Fibroblast of peridontal ligament (primary cell): ENCODE results near the gene CATSPER1.
"Not testable (repeated sequence)": the region's sequence is repeated elsewhere in the genome, so short reads cannot be mapped to it uniquely, and the experiment has no call there.

Source experiments
- DNase-seq: peaks from one replicate; pipeline ENCODE4 v3.0.0-alpha.2; 2010; ENCODE audit errors: extremely low read depth

Gene CATSPER1

DNA sequence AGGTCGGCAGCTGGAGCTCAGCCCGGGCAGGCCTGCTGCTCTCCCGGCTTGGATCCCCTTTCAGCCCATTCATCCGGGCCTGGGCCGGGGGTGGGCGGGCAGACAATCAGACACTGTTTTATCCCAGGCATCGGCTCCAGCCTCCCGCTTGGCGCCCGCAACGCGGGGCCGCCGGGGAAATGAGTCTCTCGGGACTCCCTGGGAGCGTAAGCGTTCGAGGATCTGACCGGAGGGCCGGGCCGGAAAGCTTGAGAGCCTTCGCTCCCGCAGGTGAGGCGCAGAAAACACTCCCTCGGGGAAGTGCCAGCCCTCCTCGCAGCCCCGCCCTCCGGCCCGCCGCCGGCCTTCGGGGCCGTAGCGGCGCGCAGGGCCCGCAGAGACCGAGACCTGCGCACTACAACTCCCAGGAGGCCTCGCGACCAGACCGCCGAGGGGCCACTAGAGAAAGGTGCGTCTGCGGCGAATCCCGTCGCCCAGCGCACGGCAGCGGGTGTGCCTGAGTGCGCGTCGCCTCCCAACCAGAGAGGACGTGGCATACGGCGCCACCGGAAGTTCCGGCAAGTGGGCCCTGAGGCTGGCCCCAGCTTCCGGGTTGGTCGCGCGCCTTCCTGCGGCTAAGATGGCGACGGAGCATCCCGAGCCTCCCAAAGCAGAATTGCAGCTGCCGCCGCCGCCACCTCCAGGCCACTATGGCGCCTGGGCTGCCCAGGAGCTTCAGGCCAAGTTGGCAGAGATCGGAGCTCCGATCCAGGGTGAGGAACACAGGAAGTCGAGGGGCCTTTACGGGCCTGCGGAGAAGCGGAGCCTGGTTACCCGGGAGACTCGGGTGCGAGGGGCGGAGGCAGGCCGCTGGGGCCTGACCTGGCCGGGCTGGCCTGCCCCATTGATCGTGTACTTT is 25.7 kb upstream of the CATSPER1 start, which contains the start of gene SF3B2:
Gene SF3B2, plus strand, starts transcription at position 599 of the 898 bp plus-strand sequence. Its CDS starts 21 bp downstream, at position 620.
- DNase-seq: peak; percentile 95

- no peak for DNase-seq
Observed at GRCh38 chr11:66051371-66051765, 25.1 kb upstream of the CATSPER1 start.

DNA sequence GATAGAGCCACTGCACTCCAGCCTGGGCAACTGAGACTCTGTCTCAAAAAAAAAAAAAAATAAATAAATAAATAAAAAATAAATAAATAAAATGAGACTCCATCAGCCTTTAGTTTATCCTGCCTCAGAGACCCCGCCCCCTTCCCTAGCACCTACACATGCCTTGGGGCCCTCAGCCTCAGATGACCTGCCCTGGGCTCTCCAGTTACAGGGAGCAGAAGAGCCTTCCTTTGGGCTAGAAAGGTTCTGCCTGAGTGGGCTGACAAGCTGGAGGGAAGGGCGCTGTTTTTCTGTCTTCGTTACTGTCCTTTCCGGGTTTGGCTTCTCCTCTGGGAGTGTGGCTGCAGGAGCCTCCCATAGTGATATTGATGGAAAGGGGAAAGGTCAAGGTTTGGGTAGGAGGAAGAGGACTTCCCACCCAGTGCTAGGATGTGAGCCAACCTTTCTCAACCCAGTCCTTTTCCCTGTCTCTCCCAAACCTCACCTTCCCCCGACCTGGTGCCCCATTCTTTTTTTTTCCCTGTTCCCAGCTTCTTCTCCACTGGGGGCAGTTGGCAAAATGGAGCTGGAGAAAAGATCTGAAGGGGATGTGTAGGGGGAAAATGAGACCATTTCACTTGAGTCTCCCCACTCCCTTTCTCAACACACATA is 24.4 kb upstream of the CATSPER1 start:
- no peak for DNase-seq

- DNase-seq: no peak
Observed at GRCh38 chr11:66048547-66049323, 22.5 kb upstream of the CATSPER1 start, which contains the start of gene GAL3ST3. GAL3ST3 (minus strand) TSS chr11:66049161; CDS start chr11:66045415, 3,746 bp downstream.

GRCh38 chr11:66047541-66048365 is 21.5 kb upstream of the CATSPER1 start:
- no peak for DNase-seq

DNA sequence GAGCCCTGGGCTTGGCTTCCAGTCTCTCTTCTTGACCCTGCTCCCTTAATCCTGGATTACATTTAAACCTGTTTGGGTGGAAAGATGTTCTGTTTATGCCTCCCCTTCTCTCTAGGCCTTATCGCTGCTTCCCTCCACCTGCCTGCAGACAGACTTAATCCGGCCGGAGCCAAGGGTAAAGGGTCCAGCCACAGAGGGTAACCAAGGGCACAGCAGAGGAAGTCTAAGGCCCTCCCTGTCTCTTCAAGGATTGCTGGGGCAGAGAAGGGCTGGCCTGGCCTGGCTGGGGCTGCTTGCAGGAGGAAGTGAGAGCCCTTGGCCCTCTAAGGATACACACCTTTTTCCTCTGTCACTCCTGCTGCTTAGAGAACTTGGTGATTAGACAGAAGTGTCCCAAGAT is 20.6 kb upstream of the CATSPER1 start:
- DNase-seq: no peak

- DNase-seq: peak; percentile 69
Observed at GRCh38 chr11:66045177-66045639, 18.9 kb upstream of the CATSPER1 start.

- DNase-seq: no peak
Observed at GRCh38 chr11:66044757-66045156, 18.5 kb upstream of the CATSPER1 start.

DNA sequence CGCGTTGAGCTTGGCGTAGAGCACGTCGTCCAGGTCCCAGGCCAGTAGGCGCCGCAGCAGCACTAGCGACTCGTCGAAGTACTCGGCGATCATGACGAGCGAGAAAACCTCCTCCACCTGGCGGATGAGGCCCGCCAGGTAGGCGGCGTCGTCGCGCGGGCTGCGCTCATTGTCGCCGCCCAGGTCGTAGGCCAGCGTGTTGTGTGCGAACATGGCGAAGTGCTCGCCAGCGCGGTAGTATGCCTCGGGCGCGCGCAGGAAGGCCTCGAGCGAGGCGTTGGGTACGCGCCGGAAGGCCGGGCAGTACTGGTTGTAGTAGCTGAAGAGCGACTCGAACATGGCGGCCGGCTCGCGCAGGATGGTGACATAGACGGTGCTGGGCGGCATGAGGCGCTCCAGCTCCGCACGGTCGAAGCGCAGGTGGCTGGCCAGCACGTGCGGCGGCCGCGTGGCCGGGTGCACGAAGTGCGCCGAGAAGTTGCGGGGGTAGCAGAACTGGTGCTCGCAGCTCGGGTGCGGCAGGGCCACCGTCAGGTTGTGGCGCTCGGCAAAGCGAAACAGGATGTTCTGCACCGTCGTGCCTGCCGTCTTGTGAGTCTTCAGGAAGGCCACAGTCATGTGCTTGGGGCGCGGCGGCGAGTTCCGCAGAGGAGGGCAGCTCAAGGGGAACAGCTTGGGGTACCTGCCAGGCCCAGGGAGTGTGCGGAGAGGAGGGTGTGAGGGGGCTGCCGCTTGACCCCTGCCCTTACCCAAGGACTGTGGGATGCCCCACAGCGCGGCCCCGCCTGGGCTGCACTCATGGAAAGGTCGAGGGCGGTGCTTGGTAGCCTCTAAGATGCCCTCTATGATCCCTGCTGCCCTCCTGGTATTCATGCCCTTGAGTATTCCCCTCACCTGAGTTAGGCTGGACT is 17.0 kb upstream of the CATSPER1 start:
- no peak for DNase-seq

DNA sequence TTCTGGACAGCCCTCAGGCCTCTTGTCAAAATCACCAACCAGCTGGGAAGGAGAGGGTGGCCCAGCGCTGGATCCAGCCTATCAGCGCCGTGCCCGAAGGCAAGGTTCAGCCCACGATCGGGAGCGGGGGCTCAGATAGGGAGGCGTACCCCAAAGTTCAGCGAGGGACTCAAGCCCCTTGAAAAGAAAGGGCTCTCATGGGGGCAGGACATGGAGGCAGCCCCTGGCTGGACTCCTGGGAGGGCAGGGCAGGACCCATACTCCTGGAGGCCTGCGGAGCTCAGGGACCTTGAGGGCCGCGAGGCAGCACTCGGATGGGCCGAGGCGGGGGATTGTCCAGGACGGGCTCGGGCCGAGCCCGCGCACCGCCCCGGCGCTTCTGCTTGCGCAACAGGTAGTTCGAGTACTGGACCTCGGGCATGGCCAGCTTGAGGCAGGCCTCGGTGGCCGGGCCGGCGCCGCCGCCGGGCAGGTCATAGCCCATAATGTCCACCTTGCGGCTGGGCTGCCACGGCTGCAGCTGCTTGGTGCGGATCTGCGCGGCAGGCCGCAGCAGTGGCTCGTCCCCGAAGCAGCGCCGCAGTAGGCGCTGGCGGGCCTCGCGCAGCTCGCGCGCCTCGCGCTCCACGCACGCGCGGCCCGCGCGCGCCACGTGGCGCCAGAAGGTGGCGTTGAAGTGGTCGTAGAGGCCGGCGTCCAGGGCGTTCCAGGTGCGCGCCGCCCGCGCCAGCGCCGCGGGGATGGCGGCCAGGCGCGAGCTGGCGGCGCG is 16.1 kb upstream of the CATSPER1 start:
- DNase-seq: no peak

DNA sequence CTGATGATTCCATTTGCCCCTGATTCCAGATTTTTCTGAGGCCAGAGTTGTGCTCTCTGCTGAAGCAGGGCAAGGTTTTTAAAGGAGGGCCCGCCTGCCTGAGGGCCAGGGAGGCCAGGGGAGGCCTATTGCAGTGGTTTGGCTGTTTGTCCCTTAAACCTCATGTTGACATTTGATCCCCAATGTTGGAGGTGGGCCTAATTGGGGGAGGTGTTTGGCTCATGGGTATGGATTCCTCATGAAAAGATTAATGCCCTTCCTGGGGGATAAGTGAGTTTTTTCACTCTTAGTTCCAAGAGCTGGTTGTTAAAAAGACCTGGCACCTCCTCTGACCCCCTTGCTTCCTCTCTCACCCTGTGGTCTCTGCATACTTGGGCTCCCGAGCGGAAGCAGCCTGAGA is 13.5 kb upstream of the CATSPER1 start:
- DNase-seq: no peak

GRCh38 chr11:66037327-66037726 is 11.0 kb upstream of the CATSPER1 start:
- no peak for DNase-seq

- DNase-seq: no peak
Observed at GRCh38 chr11:66036334-66036710, 10.0 kb upstream of the CATSPER1 start.

GRCh38 chr11:66035653-66036333 is 9.5 kb upstream of the CATSPER1 start:
- no peak for DNase-seq

- no peak for DNase-seq
Observed at GRCh38 chr11:66032957-66033735, 6.9 kb upstream of the CATSPER1 start.

GRCh38 chr11:66023186-66023440 is 3.2 kb downstream of the CATSPER1 start:
- DNase-seq: not testable (repeated sequence)

- DNase-seq: peak; percentile 45
Observed at GRCh38 chr11:66022401-66023185, 3.7 kb downstream of the CATSPER1 start.
